ENCODE data around the gene VASH2.

- TF ChIP-seq CTCF (IDR thresholded peaks at IDR 0.05) (no peak), EP300 (IDR thresholded peaks at IDR 0.05) (no peak)
Measured at GRCh38 chr1:212941452-212941851, 8.9 kb upstream of the VASH2 start.
